Astrocyte of the spinal cord (primary cell): ENCODE measurements around the gene TMEM97.
"Not testable (repeated sequence)": the region's sequence is repeated elsewhere in the genome, so short reads cannot be mapped to it uniquely, and the experiment has no call there.

Experiments
- DNase-seq: peaks from one replicate; pipeline ENCODE4 v3.0.0; 2011; ENCODE audit warnings: low read depth, low spot score
- H3K4me3 ChIP-seq: 2 replicates; pipeline ENCODE4 v1.5.1; 2011; ENCODE audit warnings: low read depth, mild to moderate bottlenecking, low read length, moderate library complexity
- CTCF ChIP-seq: IDR thresholded peaks from 2 replicates; pipeline ENCODE4 v1.5.1; 2012; ENCODE audit warnings: low read depth, mild to moderate bottlenecking, low read length, inconsistent platforms
- in situ Hi-C: cut with HindIII; loops from 2 replicates; pipeline ENCODE4 v1.10.0; 2017; ENCODE audit warnings: low sequenced_read_pairs

TMEM97 gene

GRCh38 chr17:28318759-28319597, at the start of gene TMEM97:
Gene TMEM97 (plus strand): TSS chr17:28319200. CDS start chr17:28319240, 40 bp downstream.
- in situ Hi-C loops: no loop called here
- TF ChIP-seq CTCF: peak; percentile 16
- H3K4me3 ChIP-seq: peak within 1 kb of the TSS; percentile 63
- DNase-seq: peak; percentile 98

- in situ Hi-C loops: no loop called here
- no peak overlapping the region for H3K4me3 ChIP-seq
These were observed 48.9 kb upstream of the TMEM97 start for GRCh38 chr17:28270055-28270454.

GRCh38 chr17:28270926-28271325, 48.1 kb upstream of the TMEM97 start:
- no peak for DNase-seq
- in situ Hi-C loops: no loop called here
- no peak overlapping the region for H3K4me3 ChIP-seq
- TF ChIP-seq CTCF: no peak

More at GRCh38 chr17:28270055-28270454, 48.9 kb upstream of the TMEM97 start:
- no peak for TF ChIP-seq CTCF
- DNase-seq: no peak

GRCh38 chr17:28271431-28271830, 47.6 kb upstream of the TMEM97 start:
- in situ Hi-C loops: no loop called here
- no peak for DNase-seq
- H3K4me3 ChIP-seq: no peak overlapping the region
- TF ChIP-seq CTCF: no peak

- no peak overlapping the region for H3K4me3 ChIP-seq
- DNase-seq: no peak
- in situ Hi-C loops: no loop called here
- TF ChIP-seq CTCF: no peak
These were observed 46.8 kb upstream of the TMEM97 start for GRCh38 chr17:28272166-28272565.

GRCh38 chr17:28273341-28273740, 45.7 kb upstream of the TMEM97 start:
- in situ Hi-C loops, DNase-seq, H3K4me3 ChIP-seq: not testable (repeated sequence)

- no peak for TF ChIP-seq CTCF
- DNase-seq: no peak
- no peak overlapping the region for H3K4me3 ChIP-seq
- in situ Hi-C loops: no loop called here
These were observed 44.3 kb upstream of the TMEM97 start for GRCh38 chr17:28274591-28275265.
